SK-N-SH (cell line): Measurements from ENCODE around the gene TRAK1. TPM values are rescaled to one million over a fixed set of nuclear protein-coding genes. Genes with fewer than 3 reads are reported as not detected.

Experiments
- CTCF ChIA-PET: fragments of 300-600, 350-600 bp; formaldehyde crosslinking; extraction: SDS; loops from one replicate; lab custom pipeline; 2021; lab: Yijun Ruan, JAX
- POLR2A ChIA-PET: fragments of 350-600 bp; sonication (Branson Sonifier 250); formaldehyde crosslinking; extraction: SDS; loops from one replicate; lab custom pipeline; 2020; ENCODE audit warnings: antibody characterized with exemption, inconsistent platforms; lab: Yijun Ruan, JAX
- DNase-seq: peaks from one replicate; pipeline ENCODE4 v3.0.0; 2012
- H2AFZ ChIP-seq: fragments of 200-600 bp; sonication (generic); 2 replicates; pipeline ENCODE4 v1.8.1; 2016; ENCODE audit warnings: antibody characterized with exemption, mild to moderate bottlenecking, low read depth
- H3F3A ChIP-seq: fragments of 200-600 bp; sonication (generic); replicated peaks from 2 replicates; pipeline ENCODE3; 2016; ENCODE audit warnings: antibody characterized with exemption, mild to moderate bottlenecking; ENCODE audit not compliant: insufficient read depth
- H3K27ac ChIP-seq, 2 experiments: fragments of 200-500 bp in 1 of 2; fragments of 200-600 bp in 1 of 2; sonication (Bioruptor generic) in 1 of 2; sonication (generic), shearing (Covaris generic) in 1 of 2; 2 replicates each; pipeline versions ENCODE4 v1.5.1 to v1.6.1; 2014 to 2016; ENCODE audit warnings: low read depth in 2 of 2, inconsistent platforms in 1 of 2, low read length in 1 of 2, mild to moderate bottlenecking in 1 of 2, mixed read lengths in 1 of 2
- H3K27me3 ChIP-seq: fragments of 200-600 bp; sonication (generic), shearing (Covaris generic); 2 replicates; pipeline ENCODE4 v1.6.1; 2016; ENCODE audit warnings: mixed run types; ENCODE audit not compliant: insufficient read depth
- H3K36me3 ChIP-seq, 2 experiments: fragments of 200-500 bp in 1 of 2; fragments of 200-600 bp in 1 of 2; sonication (Bioruptor generic) in 1 of 2; sonication (generic) in 1 of 2; replicated peaks in 1 of 2; 2 replicates each; pipeline versions ENCODE3 to v1.5.1; 2014 to 2016; ENCODE audit warnings: low read length in 1 of 2, mild to moderate bottlenecking in 1 of 2; ENCODE audit not compliant: insufficient read depth in 2 of 2, control insufficient read depth in 1 of 2
- H3K4me1 ChIP-seq, 2 experiments: fragments of 200-500 bp in 1 of 2; fragments of 200-600 bp in 1 of 2; sonication (Bioruptor generic) in 1 of 2; sonication (generic), shearing (Covaris generic) in 1 of 2; 2 replicates each; pipeline versions ENCODE4 v1.5.1 to v1.6.1; 2014 to 2016; ENCODE audit warnings: low read depth in 1 of 2, low read length in 1 of 2, mixed run types in 1 of 2; ENCODE audit not compliant: insufficient read depth in 2 of 2, control insufficient read depth in 1 of 2
- H3K4me2 ChIP-seq: fragments of 200-600 bp; sonication (generic), shearing (Covaris generic); 2 replicates; pipeline ENCODE4 v1.6.1; 2017; ENCODE audit warnings: mixed run types
- H3K4me3 ChIP-seq, 2 experiments: fragments of 200-500 bp in 1 of 2; fragments of 200-600 bp in 1 of 2; sonication (Bioruptor generic) in 1 of 2; sonication (generic), shearing (Covaris generic) in 1 of 2; 2 replicates each; pipeline versions ENCODE4 v1.5.1 to v1.8.1; 2014 to 2016; ENCODE audit warnings: low read depth in 2 of 2, inconsistent platforms in 1 of 2, low read length in 1 of 2, mild to moderate bottlenecking in 1 of 2, mixed read lengths in 1 of 2, moderate library complexity in 1 of 2
- H3K79me2 ChIP-seq: fragments of 200-600 bp; sonication (generic); 2 replicates; pipeline ENCODE4 v1.8.1; 2017; ENCODE audit warnings: mild to moderate bottlenecking; ENCODE audit not compliant: insufficient read depth
- H3K9ac ChIP-seq: fragments of 200-600 bp; sonication (generic); 2 replicates; pipeline ENCODE4 v1.6.1; 2017; ENCODE audit warnings: mixed run types
- H3K9me2 ChIP-seq: fragments of 200-600 bp; sonication (generic); 2 replicates; pipeline ENCODE4 v1.6.1; 2017; ENCODE audit warnings: mixed run types
- H3K9me3 ChIP-seq: fragments of 200-600 bp; sonication (generic); 2 replicates; pipeline ENCODE4 v1.6.1; 2017; ENCODE audit warnings: mixed run types, mild to moderate bottlenecking, moderate library complexity
- H4K20me1 ChIP-seq: fragments of 200-600 bp; sonication (generic); 2 replicates; pipeline ENCODE4 v1.6.1; 2017; ENCODE audit warnings: mild to moderate bottlenecking, mixed run types; ENCODE audit not compliant: insufficient read depth
- EP300 ChIP-seq, 2 experiments: IDR thresholded peaks; 2 replicates each; pipeline versions ENCODE4 v1.4.0 to v1.6.1; 2012; ENCODE audit warnings: borderline replicate concordance in 1 of 2, low read depth in 1 of 2, low read length in 1 of 2
- GATA2 ChIP-seq: sonication (generic); formaldehyde crosslinking; IDR thresholded peaks from 2 replicates; pipeline ENCODE4 v1.5.0; 2020; ENCODE audit warnings: mild to moderate bottlenecking, missing genetic modification reagents
- MXI1 ChIP-seq: IDR thresholded peaks from 2 replicates; pipeline ENCODE4 v1.6.1; 2012; ENCODE audit warnings: mild to moderate bottlenecking, low read depth, low read length, improper control_type of control experiment
- POLR2AphosphoS5 ChIP-seq: IDR thresholded peaks from 2 replicates; pipeline ENCODE4 v1.6.1; 2012; ENCODE audit warnings: low read depth, low read length
- RAD21 ChIP-seq: IDR thresholded peaks from 2 replicates; pipeline ENCODE4 v1.6.1; 2012; ENCODE audit warnings: mild to moderate bottlenecking, low read length
- RCOR1 ChIP-seq: fragments of 150-350 bp; IDR thresholded peaks from 2 replicates; pipeline ENCODE4 v1.6.1; 2017; ENCODE audit warnings: antibody characterized with exemption, low read length
- RFX5 ChIP-seq: IDR thresholded peaks from 2 replicates; pipeline ENCODE4 v1.6.1; 2012; ENCODE audit warnings: mild to moderate bottlenecking, improper control_type of control experiment, low read length
- TAF1 ChIP-seq: IDR thresholded peaks from 2 replicates; pipeline ENCODE4 v1.6.1; 2012; ENCODE audit warnings: low read depth, mild to moderate bottlenecking, low read length, moderate library complexity, borderline replicate concordance
- TCF12 ChIP-seq: IDR thresholded peaks from 2 replicates; pipeline ENCODE4 v1.4.0; 2012
- WGBS: methylation state at CpG from one replicate; pipeline ENCODE4 v1.1.6; 2017; ENCODE audit warnings: low lambda C conversion rate; 5-methylcytosine and 5-hydroxymethylcytosine counted together
- polyA plus RNA-seq, 3 experiments: library from polyadenylated mRNA; depleted of rRNA; stranded (reverse); fragments of >200 nt; gene quantifications; 2 replicates each; pipeline ENCODE4 v1.2.3, GENCODE V29; 2012
- TF ChIP-seq, protein P1 (sequence below): IDR thresholded peaks from 2 replicates; pipeline ENCODE4 v1.6.1; 2012; ENCODE audit warnings: mild to moderate bottlenecking, low read depth, low read length, moderate library complexity
- TF ChIP-seq, protein P2 (sequence below): fragments of 150-350 bp; IDR thresholded peaks from 2 replicates; pipeline ENCODE4 v1.6.1; 2017; ENCODE audit warnings: antibody characterized with exemption, low read length, low read depth, borderline replicate concordance
- TF ChIP-seq, protein P3 (sequence below): IDR thresholded peaks from 2 replicates; pipeline ENCODE4; 2012

TRAK1 gene
- polyA plus RNA-seq, 1 of the 3 experiments (the other 2 are of a cell fraction) = 12.5 TPM

GRCh38 chr3:42148982-42149432 is 57.9 kb downstream of the TRAK1 start:
- no peaks in the 10 kb centered on the region for H3K79me2 ChIP-seq
- H3K4me1 ChIP-seq = peaks cover 0 to 37% of the 10 kb centered on the region in 2 experiments; a peak in 2 of 4 replicates
- ChIA-PET POLR2A (interaction anchor here (0.6 kb wide), 1 partner anchor 11 kb away, joined by 3 read pairs; no protein-coding TSS in a partner anchor), CTCF (interaction anchor here (1.0 kb wide), 1 partner anchor 50 kb away, joined by 3 read pairs; no protein-coding TSS in a partner anchor)
- H3K27me3 ChIP-seq = no peaks in the 10 kb centered on the region
- H3K9me2 ChIP-seq = no peaks in the 10 kb centered on the region
- H3K9ac ChIP-seq = no peak overlapping the region
- no peak overlapping the region for H2AFZ ChIP-seq
- H3K36me3 ChIP-seq = no peaks in the 10 kb centered on the region
- H3K9me3 ChIP-seq = no peaks in the 10 kb centered on the region
- 14% methylated on average over 11 of the region's 11 CpGs for WGBS
- H3K4me2 ChIP-seq = peak overlapping the region; percentile 59
- peaks cover 13% of the 10 kb centered on the region for H4K20me1 ChIP-seq
- 0 out of 2 replicates have a peak, but pooled peaks have one; percentile 43 for TF ChIP-seq RCOR1
- TF ChIP-seq, protein P1, sequence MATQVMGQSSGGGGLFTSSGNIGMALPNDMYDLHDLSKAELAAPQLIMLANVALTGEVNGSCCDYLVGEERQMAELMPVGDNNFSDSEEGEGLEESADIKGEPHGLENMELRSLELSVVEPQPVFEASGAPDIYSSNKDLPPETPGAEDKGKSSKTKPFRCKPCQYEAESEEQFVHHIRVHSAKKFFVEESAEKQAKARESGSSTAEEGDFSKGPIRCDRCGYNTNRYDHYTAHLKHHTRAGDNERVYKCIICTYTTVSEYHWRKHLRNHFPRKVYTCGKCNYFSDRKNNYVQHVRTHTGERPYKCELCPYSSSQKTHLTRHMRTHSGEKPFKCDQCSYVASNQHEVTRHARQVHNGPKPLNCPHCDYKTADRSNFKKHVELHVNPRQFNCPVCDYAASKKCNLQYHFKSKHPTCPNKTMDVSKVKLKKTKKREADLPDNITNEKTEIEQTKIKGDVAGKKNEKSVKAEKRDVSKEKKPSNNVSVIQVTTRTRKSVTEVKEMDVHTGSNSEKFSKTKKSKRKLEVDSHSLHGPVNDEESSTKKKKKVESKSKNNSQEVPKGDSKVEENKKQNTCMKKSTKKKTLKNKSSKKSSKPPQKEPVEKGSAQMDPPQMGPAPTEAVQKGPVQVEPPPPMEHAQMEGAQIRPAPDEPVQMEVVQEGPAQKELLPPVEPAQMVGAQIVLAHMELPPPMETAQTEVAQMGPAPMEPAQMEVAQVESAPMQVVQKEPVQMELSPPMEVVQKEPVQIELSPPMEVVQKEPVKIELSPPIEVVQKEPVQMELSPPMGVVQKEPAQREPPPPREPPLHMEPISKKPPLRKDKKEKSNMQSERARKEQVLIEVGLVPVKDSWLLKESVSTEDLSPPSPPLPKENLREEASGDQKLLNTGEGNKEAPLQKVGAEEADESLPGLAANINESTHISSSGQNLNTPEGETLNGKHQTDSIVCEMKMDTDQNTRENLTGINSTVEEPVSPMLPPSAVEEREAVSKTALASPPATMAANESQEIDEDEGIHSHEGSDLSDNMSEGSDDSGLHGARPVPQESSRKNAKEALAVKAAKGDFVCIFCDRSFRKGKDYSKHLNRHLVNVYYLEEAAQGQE = peak; percentile 99
- TF ChIP-seq TAF1 = no peak
- TF ChIP-seq GATA2 = peak; percentile 61
- TF ChIP-seq TCF12 = no peak
- TF ChIP-seq, protein P2, sequence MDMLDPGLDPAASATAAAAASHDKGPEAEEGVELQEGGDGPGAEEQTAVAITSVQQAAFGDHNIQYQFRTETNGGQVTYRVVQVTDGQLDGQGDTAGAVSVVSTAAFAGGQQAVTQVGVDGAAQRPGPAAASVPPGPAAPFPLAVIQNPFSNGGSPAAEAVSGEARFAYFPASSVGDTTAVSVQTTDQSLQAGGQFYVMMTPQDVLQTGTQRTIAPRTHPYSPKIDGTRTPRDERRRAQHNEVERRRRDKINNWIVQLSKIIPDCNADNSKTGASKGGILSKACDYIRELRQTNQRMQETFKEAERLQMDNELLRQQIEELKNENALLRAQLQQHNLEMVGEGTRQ = no peak
- 0 out of 4 replicates have a peak, but pooled peaks of 1 of the 2 experiments have one; percentile 12 for TF ChIP-seq EP300 (IDR thresholded peaks at IDR 0.05; ENCODE audit: borderline replicate concordance in 1 of 2, low read depth in 1 of 2, low read length in 1 of 2)
- peak; percentile 8; the same call in 1 of the 2 replicates for TF ChIP-seq RAD21
- TF ChIP-seq RFX5 = peak; percentile 88
- TF ChIP-seq MXI1 = peak; percentile 88
- TF ChIP-seq, protein P3, sequence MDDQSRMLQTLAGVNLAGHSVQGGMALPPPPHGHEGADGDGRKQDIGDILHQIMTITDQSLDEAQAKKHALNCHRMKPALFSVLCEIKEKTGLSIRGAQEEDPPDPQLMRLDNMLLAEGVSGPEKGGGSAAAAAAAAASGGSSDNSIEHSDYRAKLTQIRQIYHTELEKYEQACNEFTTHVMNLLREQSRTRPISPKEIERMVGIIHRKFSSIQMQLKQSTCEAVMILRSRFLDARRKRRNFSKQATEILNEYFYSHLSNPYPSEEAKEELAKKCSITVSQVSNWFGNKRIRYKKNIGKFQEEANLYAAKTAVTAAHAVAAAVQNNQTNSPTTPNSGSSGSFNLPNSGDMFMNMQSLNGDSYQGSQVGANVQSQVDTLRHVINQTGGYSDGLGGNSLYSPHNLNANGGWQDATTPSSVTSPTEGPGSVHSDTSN = peak; percentile 67
- no peak for TF ChIP-seq POLR2AphosphoS5
- TF ChIP-seq, all 33 proteins: peak for 8
- Histone ChIP-seq H3K4me3 (peak overlapping the region; percentile 23 to 40; a peak in 3 of 4 replicates), H3K27ac (peak overlapping the region in 1 of 2 experiments; percentile 85; a peak in 2 of 4 replicates), H3F3A (peaks cover 4% of the 10 kb centered on the region)
- DNase-seq = peak; percentile 86
